SK-N-SH treated with all-trans-retinoic acid at 6 μM for 48 hours (cell line): ENCODE results near the gene CD3D.

Experiments
- ATAC-seq: fragments of 200-7000 bp; cut with Tn5 transposase; 3 replicates; pipeline ENCODE4 v1.9.1; 2020; ENCODE audit warnings: mild to moderate bottlenecking, moderate library complexity
- ARNTL ChIP-seq: fragments of 450-650 bp; formaldehyde crosslinking; IDR thresholded peaks from 2 replicates; pipeline ENCODE4 v1.5.0; 2020; ENCODE audit warnings: low read depth, mild to moderate bottlenecking, moderate library complexity, borderline replicate concordance
- BACH2 ChIP-seq: fragments of 250-450 bp; sonication (Bioruptor Pico); IDR thresholded peaks from 2 replicates; pipeline ENCODE4 v1.9.0; 2021; ENCODE audit warnings: mild to moderate bottlenecking, borderline replicate concordance
- CREB5 ChIP-seq: fragments of 250-450 bp; sonication (Bioruptor Pico); IDR thresholded peaks from 2 replicates; pipeline ENCODE4 v1.5.1; 2020; ENCODE audit warnings: low read depth, mild to moderate bottlenecking, moderate library complexity
- CSDC2 ChIP-seq: fragments of 250-450 bp; sonication (Bioruptor Pico); IDR thresholded peaks from 2 replicates; pipeline ENCODE4 v1.5.0; 2020; ENCODE audit warnings: mild to moderate bottlenecking, moderate library complexity
- CSRNP3 ChIP-seq: fragments of 250-450 bp; sonication (Bioruptor Pico); IDR thresholded peaks from 2 replicates; pipeline ENCODE4 v1.5.1; 2021; ENCODE audit warnings: mild to moderate bottlenecking, moderate library complexity
- GLIS3 ChIP-seq: fragments of 250-450 bp; sonication (Bioruptor Pico); IDR thresholded peaks from 2 replicates; pipeline ENCODE4 v1.5.0; 2020; ENCODE audit warnings: mild to moderate bottlenecking, moderate library complexity
- ISL1 ChIP-seq: fragments of 250-450 bp; sonication (Bioruptor Pico); IDR thresholded peaks from 2 replicates; pipeline ENCODE4 v2.1.2; 2022; ENCODE audit warnings: mild to moderate bottlenecking, moderate library complexity
- OSR1 ChIP-seq: fragments of 250-450 bp; sonication (Bioruptor Pico); IDR thresholded peaks from 2 replicates; pipeline ENCODE4 v1.8.0; 2022; ENCODE audit warnings: moderate library complexity, mild to moderate bottlenecking, inconsistent platforms
- PATZ1 ChIP-seq: fragments of 250-450 bp; sonication (Bioruptor Pico); IDR thresholded peaks from 2 replicates; pipeline ENCODE4 v1.8.0; 2020; ENCODE audit warnings: mild to moderate bottlenecking, moderate library complexity, borderline replicate concordance
- POU6F1 ChIP-seq: fragments of 250-450 bp; sonication (Bioruptor Pico); IDR thresholded peaks from 2 replicates; pipeline ENCODE4 v1.8.0; 2021; ENCODE audit warnings: low read depth, mild to moderate bottlenecking, moderate library complexity, borderline replicate concordance
- PPARA ChIP-seq: fragments of 250-450 bp; sonication (Bioruptor Pico); IDR thresholded peaks from 2 replicates; pipeline ENCODE4 v1.5.0; 2020; ENCODE audit warnings: mild to moderate bottlenecking, borderline replicate concordance
- RARB ChIP-seq: fragments of 250-450 bp; sonication (Bioruptor Pico); IDR thresholded peaks from 2 replicates; pipeline ENCODE4 v1.8.0; 2021; ENCODE audit warnings: mild to moderate bottlenecking, moderate library complexity
- SNAI2 ChIP-seq: fragments of 250-450 bp; sonication (Bioruptor Pico); IDR thresholded peaks from 2 replicates; pipeline ENCODE4 v1.5.0; 2020; ENCODE audit warnings: mild to moderate bottlenecking, moderate library complexity
- TCF4 ChIP-seq: fragments of 250-450 bp; sonication (Bioruptor Pico); IDR thresholded peaks from 2 replicates; pipeline ENCODE4 v1.8.0; 2021; ENCODE audit warnings: mild to moderate bottlenecking, moderate library complexity, borderline replicate concordance
- TOX ChIP-seq: fragments of 250-450 bp; sonication (Bioruptor Pico); IDR thresholded peaks from 2 replicates; pipeline ENCODE4 v1.8.0; 2021; ENCODE audit warnings: mild to moderate bottlenecking, moderate library complexity, borderline replicate concordance
- TSHZ2 ChIP-seq: fragments of 250-450 bp; sonication (Bioruptor Pico); IDR thresholded peaks from 2 replicates; pipeline ENCODE4 v1.5.0; 2020; ENCODE audit warnings: mild to moderate bottlenecking, moderate library complexity
- ZC3H10 ChIP-seq: fragments of 250-450 bp; sonication (Bioruptor Pico); IDR thresholded peaks from 2 replicates; pipeline ENCODE4 v1.5.1; 2021; ENCODE audit warnings: mild to moderate bottlenecking, moderate library complexity
- ZFP3 ChIP-seq: fragments of 250-450 bp; sonication (Bioruptor Pico); IDR thresholded peaks from 2 replicates; pipeline ENCODE4 v1.5.0; 2020; ENCODE audit warnings: mild to moderate bottlenecking, moderate library complexity
- ZNF565 ChIP-seq: fragments of 450-650 bp; formaldehyde crosslinking; conservative IDR thresholded peaks from 2 replicates; pipeline ENCODE4 v1.5.0; 2020; ENCODE audit warnings: low read depth, mild to moderate bottlenecking, moderate library complexity
- ZNF70 ChIP-seq: fragments of 450-650 bp; formaldehyde crosslinking; IDR thresholded peaks from 2 replicates; pipeline ENCODE4 v1.5.0; 2020; ENCODE audit warnings: mild to moderate bottlenecking, moderate library complexity

Gene CD3D

GRCh38 chr11:118305726-118306125 is 36.8 kb downstream of the CD3D start (continued):
- TF ChIP-seq TOX (CRISPR knock-in tag) = no peak
- TF ChIP-seq ARNTL (CRISPR knock-in tag) = no peak
- no peak for TF ChIP-seq ZNF565
- no peak for TF ChIP-seq ZNF70
- no peak for TF ChIP-seq RARB (CRISPR knock-in tag)
- TF ChIP-seq SNAI2 (CRISPR knock-in tag) = no peak
- TF ChIP-seq CREB5 (CRISPR knock-in tag) = no peak
- TF ChIP-seq, all 23 proteins: peak for 0

- TF ChIP-seq ISL1 (CRISPR knock-in tag) = no peak
- no peak for TF ChIP-seq BACH2
- TF ChIP-seq CSDC2 (CRISPR knock-in tag) = no peak
- no peak for TF ChIP-seq ZNF70
- TF ChIP-seq TSHZ2 (CRISPR knock-in tag) = no peak
- TF ChIP-seq CREB5 (CRISPR knock-in tag) = no peak
- TF ChIP-seq TCF4 = no peak
- no peak for TF ChIP-seq ZNF565
- TF ChIP-seq GLIS3 (CRISPR knock-in tag) = no peak
- no peak for TF ChIP-seq SNAI2 (CRISPR knock-in tag)
- ATAC-seq = no peak
Observed at GRCh38 chr11:118304568-118305248, 37.8 kb downstream of the CD3D start, which contains the start of gene CD3E. CD3E (plus strand) TSS chr11:118304730; CDS start chr11:118304953, 223 bp downstream.

- no peak for ATAC-seq
- TF ChIP-seq ZFP3 (CRISPR knock-in tag) = no peak
- TF ChIP-seq CSDC2 (CRISPR knock-in tag) = no peak
- no peak for TF ChIP-seq ZC3H10 (CRISPR knock-in tag)
- TF ChIP-seq RARB (CRISPR knock-in tag) = no peak
- TF ChIP-seq PPARA = no peak
- TF ChIP-seq POU6F1 (CRISPR knock-in tag) = no peak
- TF ChIP-seq ISL1 (CRISPR knock-in tag) = no peak
- TF ChIP-seq TCF4 = no peak
- TF ChIP-seq CREB5 (CRISPR knock-in tag) = no peak
- no peak for TF ChIP-seq CSRNP3 (CRISPR knock-in tag)
- no peak for TF ChIP-seq PATZ1 (CRISPR knock-in tag)
- TF ChIP-seq ARNTL (CRISPR knock-in tag) = no peak
- TF ChIP-seq OSR1 = no peak
- no peak for TF ChIP-seq TSHZ2 (CRISPR knock-in tag)
- no peak for TF ChIP-seq ZNF565
Observed at GRCh38 chr11:118304227-118304567, 38.3 kb downstream of the CD3D start.
